Measurements from ENCODE around the gene PRKCE. TPM values are rescaled to one million over a fixed set of nuclear protein-coding genes. Genes with fewer than 3 reads are reported as not detected.

Gene PRKCE
- total RNA-seq, 1 experiment from 2014 or later = 4.4 TPM

DNA sequence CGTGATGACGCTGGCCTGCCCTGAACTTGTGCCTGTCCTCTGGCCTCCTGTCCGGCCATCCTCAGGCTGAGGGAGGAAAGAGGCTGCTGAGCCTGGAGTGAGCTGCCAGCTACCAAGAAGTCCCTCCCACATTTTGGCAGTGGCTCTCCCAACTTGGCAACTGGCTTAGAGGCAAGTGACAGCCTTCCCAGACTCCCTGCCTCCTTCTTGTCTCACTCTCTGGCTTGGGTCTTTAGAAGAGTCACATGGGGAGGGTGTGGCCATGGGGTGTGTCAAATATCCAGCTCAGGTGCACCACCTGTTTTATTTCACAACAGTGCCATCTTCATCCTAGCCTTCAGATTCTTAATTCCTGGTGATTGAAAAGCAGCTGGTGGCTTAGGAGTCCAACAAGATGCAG lies 222.9 kb downstream of the PRKCE start:
- Histone ChIP-seq H3K27me3 (replicated peaks; ENCODE audit: control insufficient read depth, insufficient read depth, low read length) (no peaks in the 10 kb centered on the region; the same call in 1 of the 2 replicates), H3K4me1 (peaks cover 11% of the 10 kb centered on the region), H3K4me3 (ENCODE audit: low read depth, low read length) (no peak overlapping the region), H3K36me3 (ENCODE audit: control insufficient read depth, insufficient read depth, low read length) (no peaks in the 10 kb centered on the region), H3K9me3 (peaks cover 10% of the 10 kb centered on the region; the same call in 1 of the 2 replicates)
- TF ChIP-seq, protein P1, sequence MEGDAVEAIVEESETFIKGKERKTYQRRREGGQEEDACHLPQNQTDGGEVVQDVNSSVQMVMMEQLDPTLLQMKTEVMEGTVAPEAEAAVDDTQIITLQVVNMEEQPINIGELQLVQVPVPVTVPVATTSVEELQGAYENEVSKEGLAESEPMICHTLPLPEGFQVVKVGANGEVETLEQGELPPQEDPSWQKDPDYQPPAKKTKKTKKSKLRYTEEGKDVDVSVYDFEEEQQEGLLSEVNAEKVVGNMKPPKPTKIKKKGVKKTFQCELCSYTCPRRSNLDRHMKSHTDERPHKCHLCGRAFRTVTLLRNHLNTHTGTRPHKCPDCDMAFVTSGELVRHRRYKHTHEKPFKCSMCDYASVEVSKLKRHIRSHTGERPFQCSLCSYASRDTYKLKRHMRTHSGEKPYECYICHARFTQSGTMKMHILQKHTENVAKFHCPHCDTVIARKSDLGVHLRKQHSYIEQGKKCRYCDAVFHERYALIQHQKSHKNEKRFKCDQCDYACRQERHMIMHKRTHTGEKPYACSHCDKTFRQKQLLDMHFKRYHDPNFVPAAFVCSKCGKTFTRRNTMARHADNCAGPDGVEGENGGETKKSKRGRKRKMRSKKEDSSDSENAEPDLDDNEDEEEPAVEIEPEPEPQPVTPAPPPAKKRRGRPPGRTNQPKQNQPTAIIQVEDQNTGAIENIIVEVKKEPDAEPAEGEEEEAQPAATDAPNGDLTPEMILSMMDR (IDR thresholded peaks at IDR 0.05; ENCODE audit: insufficient read depth in 1 of 2, low read depth in 1 of 2, low read length in 1 of 2, severe bottlenecking in 1 of 2, unreplicated experiment in 1 of 2) = no peak
- CTCF ChIA-PET = no interaction called here
- Mint-ChIP-seq H3K9me3 (ENCODE audit: unreplicated experiment) (peaks cover 33% of the 10 kb centered on the region), H3K4me3 (ENCODE audit: unreplicated experiment) (no peak overlapping the region), H3K27ac (ENCODE audit: unreplicated experiment) (no peak overlapping the region), H3K4me1 (ENCODE audit: low read depth, unreplicated experiment) (peaks cover 20% of the 10 kb centered on the region), H3K27me3 (ENCODE audit: insufficient read depth, unreplicated experiment) (no peaks in the 10 kb centered on the region), H3K36me3 (ENCODE audit: insufficient read depth, unreplicated experiment) (no peaks in the 10 kb centered on the region)
- no TSS peak for BruUV-seq (replicated peaks)
- no peak for DNase-seq
- POLR2A ChIA-PET = no interaction called here
- intact Hi-C loops (cut with micrococcal nuclease; ENCODE audit: unreplicated experiment) = no loop called here

DNA sequence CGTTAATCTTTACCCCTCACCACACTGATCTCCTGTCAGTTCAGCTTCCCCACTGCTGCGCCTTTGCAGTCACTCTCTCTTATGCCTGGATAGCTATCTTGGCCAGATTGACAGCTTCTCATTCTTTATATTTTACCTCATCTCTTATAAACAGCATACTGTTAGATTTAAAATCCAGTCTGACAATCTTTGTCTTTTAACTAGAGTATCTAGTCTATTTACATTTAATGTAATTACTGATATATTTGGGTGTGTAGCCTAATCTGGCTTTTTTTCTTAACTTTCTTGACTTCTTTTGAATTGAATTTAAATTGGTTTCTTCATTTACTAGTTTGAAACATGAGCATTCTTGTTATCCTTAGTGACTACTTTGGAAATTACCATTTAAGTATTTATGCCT lies 225.1 kb downstream of the PRKCE start:
- intact Hi-C loops (cut with micrococcal nuclease; ENCODE audit: unreplicated experiment) = no loop called here
- H3K27ac Mint-ChIP-seq (ENCODE audit: unreplicated experiment) = no peak overlapping the region
- no peaks in the 10 kb centered on the region for H3K36me3 Mint-ChIP-seq (ENCODE audit: insufficient read depth, unreplicated experiment)
- Histone ChIP-seq H3K4me3 (ENCODE audit: low read depth, low read length) (no peak overlapping the region), H3K9me3 (peaks cover 10% of the 10 kb centered on the region; the same call in 1 of the 2 replicates), H3K4me1 (peaks cover 10% of the 10 kb centered on the region), H3K27me3 (replicated peaks; ENCODE audit: control insufficient read depth, insufficient read depth, low read length) (no peaks in the 10 kb centered on the region), H3K36me3 (ENCODE audit: control insufficient read depth, insufficient read depth, low read length) (no peaks in the 10 kb centered on the region)
- ChIA-PET POLR2A (no interaction called here), CTCF (no interaction called here)
- TF ChIP-seq, protein P1 (IDR thresholded peaks at IDR 0.05; ENCODE audit: insufficient read depth in 1 of 2, low read depth in 1 of 2, low read length in 1 of 2, severe bottlenecking in 1 of 2, unreplicated experiment in 1 of 2) = no peak
- H3K27me3 Mint-ChIP-seq (ENCODE audit: insufficient read depth, unreplicated experiment) = no peaks in the 10 kb centered on the region
- no TSS peak for BruUV-seq (replicated peaks)
- H3K4me3 Mint-ChIP-seq (ENCODE audit: unreplicated experiment) = no peak overlapping the region
- peaks cover 33% of the 10 kb centered on the region for H3K9me3 Mint-ChIP-seq (ENCODE audit: unreplicated experiment)
- no peak for DNase-seq
- peaks cover 11% of the 10 kb centered on the region for H3K4me1 Mint-ChIP-seq (ENCODE audit: low read depth, unreplicated experiment)

DNA sequence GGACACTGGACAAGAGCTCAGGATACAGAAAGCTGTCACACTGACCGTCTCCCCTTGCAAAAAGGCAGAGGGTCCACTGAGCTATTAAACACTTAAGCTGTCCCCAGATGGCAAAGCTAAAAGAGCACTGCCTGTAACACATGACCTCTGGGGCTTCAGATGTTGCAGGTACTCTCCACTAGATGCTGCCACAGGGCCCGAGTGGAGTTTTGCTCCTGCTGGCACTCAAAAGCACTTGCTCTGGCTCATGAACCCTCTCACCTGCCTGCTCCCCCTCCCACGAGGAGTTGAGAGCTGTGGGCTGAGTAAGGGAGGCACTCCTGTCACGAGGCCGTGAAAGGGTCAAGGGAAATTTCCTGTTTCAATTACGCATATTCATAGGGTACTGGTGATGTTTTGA lies 227.9 kb downstream of the PRKCE start:
- Histone ChIP-seq H3K36me3 (ENCODE audit: control insufficient read depth, insufficient read depth, low read length) (no peaks in the 10 kb centered on the region), H3K4me1 (no peaks in the 10 kb centered on the region), H3K9me3 (peaks cover 10% of the 10 kb centered on the region; the same call in 1 of the 2 replicates), H3K27me3 (replicated peaks; ENCODE audit: control insufficient read depth, insufficient read depth, low read length) (no peaks in the 10 kb centered on the region), H3K4me3 (ENCODE audit: low read depth, low read length) (no peak overlapping the region)
- POLR2A ChIA-PET = no interaction called here
- no peaks in the 10 kb centered on the region for H3K4me1 Mint-ChIP-seq (ENCODE audit: low read depth, unreplicated experiment)
- H3K9me3 Mint-ChIP-seq (ENCODE audit: unreplicated experiment) = peaks cover 27% of the 10 kb centered on the region
- H3K4me3 Mint-ChIP-seq (ENCODE audit: unreplicated experiment) = no peak overlapping the region
- CTCF ChIA-PET = no interaction called here
- no TSS peak for BruUV-seq (replicated peaks)
- TF ChIP-seq, protein P1 (IDR thresholded peaks at IDR 0.05; ENCODE audit: insufficient read depth in 1 of 2, low read depth in 1 of 2, low read length in 1 of 2, severe bottlenecking in 1 of 2, unreplicated experiment in 1 of 2) = peak; percentile 22 to 59
- intact Hi-C loops (cut with micrococcal nuclease; ENCODE audit: unreplicated experiment) = loop anchor here (1.0 kb wide), 1 partner anchor 57 kb away; no protein-coding TSS in a partner anchor
- no peaks in the 10 kb centered on the region for H3K36me3 Mint-ChIP-seq (ENCODE audit: insufficient read depth, unreplicated experiment)
- no peaks in the 10 kb centered on the region for H3K27me3 Mint-ChIP-seq (ENCODE audit: insufficient read depth, unreplicated experiment)
- peak in 1 of 2 experiments; percentile 35 for DNase-seq
- H3K27ac Mint-ChIP-seq (ENCODE audit: unreplicated experiment) = no peak overlapping the region

Measured in Caco-2 (cell line).